ENCODE data around the gene RTN4RL1. TPM values are rescaled to one million over a fixed set of nuclear protein-coding genes. Genes with fewer than 3 reads are reported as not detected.

The RTN4RL1 gene
- total RNA-seq, 1 experiment from 2014 or later, result 0.22 TPM

DNA sequence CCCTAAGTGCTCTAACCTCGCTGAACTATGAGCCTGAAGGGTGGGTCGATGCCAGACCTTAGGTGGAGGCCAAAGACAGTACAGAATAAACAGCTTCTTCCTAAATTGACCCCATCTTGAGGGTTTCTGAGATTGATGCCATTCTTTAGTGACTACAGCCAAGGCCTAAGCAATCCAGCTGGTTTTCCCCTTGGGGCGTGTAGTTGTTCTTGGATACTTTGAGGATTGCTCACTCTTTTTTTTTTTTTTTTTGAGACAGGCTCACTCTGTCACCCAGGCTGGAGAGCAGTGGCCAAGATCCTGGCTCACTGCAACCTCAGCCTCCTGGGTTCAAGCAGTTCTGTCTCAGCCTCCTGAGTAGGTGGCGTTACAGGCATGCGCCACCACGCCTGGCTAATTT, 18.7 kb upstream of the RTN4RL1 start:
- H3K27me3 Mint-ChIP-seq (ENCODE audit: low read depth), result peaks cover 29% of the 10 kb centered on the region
- no peak overlapping the region for H2BK120ac ChIP-seq (ENCODE audit: low read depth, low read length, poor library complexity, severe bottlenecking)
- no peak overlapping the region for H2AFZ ChIP-seq (ENCODE audit: low read length)
- H3K4me3 Mint-ChIP-seq, result peak overlapping the region in 1 of 2 experiments; percentile 92; a peak in 1 of 5 replicates
- no peak overlapping the region for H3K27ac Mint-ChIP-seq
- peaks cover 7 to 19% (median 13%) of the 10 kb centered on the region in 3 experiments for H3K36me3 Mint-ChIP-seq (ENCODE audit: insufficient read depth in 1 of 3, low read depth in 3 of 3)
- H2BK20ac ChIP-seq (ENCODE audit: low read depth, low read length, poor library complexity, severe bottlenecking), result no peak overlapping the region
- no peaks in the 10 kb centered on the region for H3K9me3 ChIP-seq (ENCODE audit: control insufficient read depth, low read depth, low read length)
- H3K27ac ChIP-seq (ENCODE audit: insufficient read length, low read depth, low read length), result no peak overlapping the region
- H2BK15ac ChIP-seq (ENCODE audit: low read depth, low read length), result no peak overlapping the region
- H3K56ac ChIP-seq (ENCODE audit: insufficient read length, low read depth, low read length), result no peak overlapping the region
- no peak overlapping the region for H3T11ph ChIP-seq (ENCODE audit: low read length)
- H2BK5ac ChIP-seq (ENCODE audit: insufficient read length, low read length), result no peak overlapping the region
- no peak overlapping the region for H3K4me2 ChIP-seq (ENCODE audit: insufficient read depth, insufficient read length, low read length)
- H3K79me2 ChIP-seq (ENCODE audit: insufficient read depth, low read length), result no peaks in the 10 kb centered on the region
- H3K4me1 ChIP-seq (ENCODE audit: insufficient read depth, low read length), result no peaks in the 10 kb centered on the region
- H3K23me2 ChIP-seq (ENCODE audit: insufficient read length, low read depth, low read length, poor library complexity, severe bottlenecking), result peaks cover 9% of the 10 kb centered on the region
- H2AK5ac ChIP-seq (ENCODE audit: insufficient read length, low read length), result no peak overlapping the region
- no CpG with 5 or more reads among the region's 6 CpGs for WGBS (ENCODE audit: extremely low coverage, insufficient read length, low lambda C conversion rate)
- no peak for DNase-seq
- H4K8ac ChIP-seq (replicated peaks; ENCODE audit: insufficient read length, low read depth, low read length), result no peak overlapping the region
- H3K27me3 ChIP-seq (ENCODE audit: insufficient read depth, low read length), result peaks cover 2% of the 10 kb centered on the region; the same call in 1 of the 2 replicates
- no peaks in the 10 kb centered on the region for H3K79me1 ChIP-seq (ENCODE audit: insufficient read depth, low read depth, low read length, poor library complexity, severe bottlenecking)
- peaks cover 7 to 11% of the 10 kb centered on the region in 2 experiments for H3K4me1 Mint-ChIP-seq
- no peak overlapping the region for H3K23ac ChIP-seq (ENCODE audit: insufficient read length, low read depth, low read length)
- no peak overlapping the region for H3K14ac ChIP-seq (ENCODE audit: insufficient read depth, low read length)
- H3K4ac ChIP-seq (ENCODE audit: low read depth, low read length), result no peak overlapping the region
- no peak overlapping the region for H3K18ac ChIP-seq (ENCODE audit: insufficient read length, low read depth, low read length)
- no peaks in the 10 kb centered on the region for H4K20me1 ChIP-seq (ENCODE audit: control insufficient read depth, insufficient read depth, insufficient read length)
- no peak overlapping the region for H2BK12ac ChIP-seq (ENCODE audit: insufficient read length, low read depth, low read length)
- TF ChIP-seq CTCF (conservative IDR thresholded peaks at IDR 0.05), result no peak
- no peaks in the 10 kb centered on the region for H3K9me3 Mint-ChIP-seq
- H3K9ac ChIP-seq (ENCODE audit: extremely low read depth, insufficient read length, low read length), result no peak overlapping the region
- no peak overlapping the region for H4K5ac ChIP-seq (ENCODE audit: insufficient read length, low read depth, low read length)
- no peak overlapping the region for H4K91ac ChIP-seq (ENCODE audit: insufficient read length, low read depth, low read length)

Data from H9 (cell line).